CD14-positive monocyte (primary cell): Measurements from ENCODE around the gene TMEM252. TPM values are rescaled to one million over a fixed set of nuclear protein-coding genes. Genes with fewer than 3 reads are reported as not detected.

Experiments used
- DNase-seq, 3 donors: peaks; one replicate each; pipeline ENCODE4 v3.0.0-alpha.2; 2011 to 2022
- H2AFZ ChIP-seq: 2 replicates; pipeline ENCODE4 v1.6.0; 2012; ENCODE audit warnings: mild to moderate bottlenecking, low read depth, low read length, inconsistent platforms; ENCODE audit not compliant: insufficient read depth, poor library complexity, severe bottlenecking
- H3K27ac ChIP-seq, 2 donors: 1 replicate in 1 of 2; 2 replicates in 1 of 2; pipeline ENCODE4 v1.5.1; 2012 to 2013; ENCODE audit warnings: low read length in 2 of 2, control low read depth in 1 of 2, inconsistent platforms in 1 of 2, low read depth in 1 of 2, mild to moderate bottlenecking in 1 of 2
- H3K27me3 ChIP-seq, 2 donors: one replicate each; pipeline versions ENCODE4 v1.6.0 to v1.6.1; 2011 to 2013; ENCODE audit warnings: low read length in 2 of 2; ENCODE audit not compliant: control insufficient read depth in 2 of 2, insufficient read depth in 2 of 2
- H3K36me3 ChIP-seq, 2 donors: replicated peaks in 1 of 2; 1 replicate in 1 of 2; 2 replicates in 1 of 2; pipeline versions ENCODE4 v1.5.1 to v1.6.1; 2012 to 2013; ENCODE audit warnings: low read length in 2 of 2, control low read depth in 1 of 2, inconsistent platforms in 1 of 2, mild to moderate bottlenecking in 1 of 2; ENCODE audit not compliant: insufficient read depth in 2 of 2, control insufficient read depth in 1 of 2
- H3K4me1 ChIP-seq, 2 donors: 1 replicate in 1 of 2; 2 replicates in 1 of 2; pipeline versions ENCODE4 v1.5.1 to v1.6.1; 2012 to 2013; ENCODE audit warnings: low read length in 2 of 2, control low read depth in 1 of 2, inconsistent platforms in 1 of 2, mild to moderate bottlenecking in 1 of 2, moderate library complexity in 1 of 2; ENCODE audit not compliant: insufficient read depth in 2 of 2, control insufficient read depth in 1 of 2
- H3K4me2 ChIP-seq: replicated peaks from 2 replicates; pipeline ENCODE3; 2012; ENCODE audit warnings: low read length, moderate library complexity, mild to moderate bottlenecking; ENCODE audit not compliant: poor library complexity, severe bottlenecking; ENCODE audit errors: extremely low read depth
- H3K4me3 ChIP-seq, 3 experiments: fragments of 200-600 bp in 1 of 3; sonication (generic) in 1 of 3; replicated peaks in 1 of 3; 1 replicate in 2 of 3; 2 replicates in 1 of 3; pipeline ENCODE4 v1.5.1; 2011 to 2013; ENCODE audit warnings: low read length in 3 of 3, mild to moderate bottlenecking in 3 of 3, control low read depth in 2 of 3, low read depth in 2 of 3, inconsistent platforms in 1 of 3, moderate library complexity in 1 of 3
- H3K79me2 ChIP-seq: 2 replicates; pipeline ENCODE4 v1.6.0; 2012; ENCODE audit warnings: mild to moderate bottlenecking, control low read depth, inconsistent platforms, low read length, moderate library complexity; ENCODE audit not compliant: insufficient read depth
- H3K9ac ChIP-seq: 2 replicates; pipeline ENCODE4 v1.6.0; 2017; ENCODE audit warnings: low read length, mild to moderate bottlenecking; ENCODE audit not compliant: insufficient read depth, poor library complexity, severe bottlenecking
- H3K9me3 ChIP-seq, 2 donors: replicated peaks in 1 of 2; 1 replicate in 1 of 2; 2 replicates in 1 of 2; pipeline versions ENCODE4 v1.5.1 to v1.6.1; 2012 to 2013; ENCODE audit warnings: low read length in 2 of 2, control low read depth in 1 of 2; ENCODE audit not compliant: control insufficient read depth in 1 of 2, insufficient read depth in 1 of 2
- H4K20me1 ChIP-seq: 2 replicates; pipeline ENCODE4 v1.6.0; 2012; ENCODE audit warnings: mild to moderate bottlenecking, low read length, control low read depth, moderate library complexity; ENCODE audit not compliant: insufficient read depth
- H3K27ac Mint-ChIP-seq, 7 donors: one replicate each; pipeline ENCODE4 v1.8.0; 2020; ENCODE audit warnings: mild to moderate bottlenecking in 7 of 7, mixed read lengths in 7 of 7, moderate library complexity in 6 of 7, inconsistent platforms in 2 of 7
- H3K27me3 Mint-ChIP-seq, 3 donors: one replicate each; pipeline ENCODE4 v1.8.0; 2021 to 2022; ENCODE audit warnings: low read depth in 3 of 3, mild to moderate bottlenecking in 3 of 3, mixed read lengths in 3 of 3, moderate library complexity in 3 of 3, inconsistent platforms in 1 of 3
- H3K36me3 Mint-ChIP-seq, 2 donors: one replicate each; pipeline ENCODE4 v1.8.0; 2020; ENCODE audit warnings: mixed read lengths in 2 of 2, inconsistent platforms in 1 of 2, mild to moderate bottlenecking in 1 of 2
- H3K4me1 Mint-ChIP-seq: one replicate; pipeline ENCODE4 v1.8.0; 2020; ENCODE audit warnings: mild to moderate bottlenecking, mixed read lengths
- H3K4me3 Mint-ChIP-seq, 2 donors: one replicate each; pipeline ENCODE4 v1.8.0; 2020; ENCODE audit warnings: mild to moderate bottlenecking in 2 of 2, mixed read lengths in 2 of 2, moderate library complexity in 1 of 2
- H3K9me3 Mint-ChIP-seq, 7 donors: one replicate each; pipeline ENCODE4 v1.8.0; 2020 to 2022; ENCODE audit warnings: mixed read lengths in 7 of 7, mild to moderate bottlenecking in 6 of 7, moderate library complexity in 6 of 7, inconsistent platforms in 2 of 7
- CTCF ChIP-seq: fragments of 200-600 bp; IDR thresholded peaks from one replicate; pipeline ENCODE4 v1.8.0; 2022; ENCODE audit warnings: antibody characterized with exemption, mild to moderate bottlenecking
- WGBS: methylation state at CpG from one replicate; pipeline ENCODE4 v1.1.5; 2013; ENCODE audit warnings: missing lambda C conversion rate; ENCODE audit not compliant: insufficient coverage; 5-methylcytosine and 5-hydroxymethylcytosine counted together
- intact Hi-C, 2 donors: fragments of 100-400 bp; cut with micrococcal nuclease; formaldehyde crosslinking; loops; one replicate each; pipeline versions ENCODE4 v1.15.0 to v1.15.1; 2023
- polyA plus RNA-seq, 3 donors: library from polyadenylated mRNA; depleted of rRNA in 1 of 3; unstranded in 2 of 3; stranded (reverse) in 1 of 3; fragments of 300-500 nt in 2 of 3; fragments of >200 nt in 1 of 3; fragmentation: Illumina TruSeq in 2 of 3; gene quantifications; 1 replicate in 2 of 3; 2 replicates in 1 of 3; pipeline ENCODE4 v1.2.3, GENCODE V29; 2012 to 2021

The TMEM252 gene
- polyA plus RNA-seq, 3 donors: not detected

DNA sequence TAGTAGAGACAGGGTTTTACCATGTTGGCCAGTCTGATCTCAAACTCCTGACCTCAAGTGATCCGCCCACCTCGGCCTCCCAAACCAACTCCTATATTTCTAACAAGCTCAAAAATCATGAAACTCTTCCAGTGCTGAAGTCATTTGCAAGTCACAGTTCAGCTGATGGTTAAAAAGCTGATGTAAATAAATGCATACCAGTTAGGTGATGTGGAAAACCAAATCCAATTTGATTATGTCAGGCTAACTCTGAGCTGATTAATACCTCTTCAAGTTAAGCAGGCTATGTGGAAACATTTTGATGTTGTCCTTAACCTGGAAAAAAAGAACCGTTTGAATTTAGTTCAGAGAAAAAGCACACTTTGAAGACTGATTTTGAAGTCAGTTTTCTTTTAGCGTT, 51.0 kb downstream of the TMEM252 start:
- intact Hi-C loops: no loop called here
- no peaks in the 10 kb centered on the region for H3K36me3 Mint-ChIP-seq
- no peak overlapping the region for H3K27ac Mint-ChIP-seq
- H3K27me3 Mint-ChIP-seq: peaks cover 2 to 6% (median 2%) of the 10 kb centered on the region in 3 donors
- Histone ChIP-seq H3K4me2 (no peak overlapping the region), H3K4me3 (no peak overlapping the region), H3K27ac (no peak overlapping the region), H3K9ac (no peak overlapping the region), H3K79me2 (no peaks in the 10 kb centered on the region), H4K20me1 (no peaks in the 10 kb centered on the region), H3K36me3 (no peaks in the 10 kb centered on the region), H3K9me3 (no peaks in the 10 kb centered on the region), H3K4me1 (no peaks in the 10 kb centered on the region), H2AFZ (no peak overlapping the region), H3K27me3 (no peaks in the 10 kb centered on the region)
- H3K4me3 Mint-ChIP-seq: no peak overlapping the region
- DNase-seq: no peak
- no peaks in the 10 kb centered on the region for H3K4me1 Mint-ChIP-seq
- TF ChIP-seq CTCF: no peak
- WGBS: 93% methylated on average over 3 of the region's 4 CpGs
- peaks cover 3 to 15% (median 6%) of the 10 kb centered on the region in 7 donors for H3K9me3 Mint-ChIP-seq

DNA sequence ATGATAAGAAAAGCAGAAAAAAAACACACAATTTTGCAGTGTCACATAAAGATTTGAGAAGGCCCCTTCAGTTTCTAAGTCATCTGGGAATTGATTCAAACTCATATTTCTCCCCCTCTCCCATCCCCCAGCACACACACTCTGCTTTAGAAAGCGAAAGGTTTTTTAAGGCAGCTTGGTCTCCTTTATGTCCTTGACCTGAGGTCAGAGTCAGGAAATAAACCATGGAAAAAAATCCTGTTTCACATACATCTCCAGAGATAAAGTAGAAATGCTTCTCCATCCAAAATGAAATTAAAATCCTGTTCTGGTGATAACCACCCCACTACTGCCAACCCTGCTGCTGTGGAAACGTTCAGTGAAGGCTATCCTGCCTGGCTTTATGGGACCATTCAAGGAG, 52.6 kb downstream of the TMEM252 start:
- no peak overlapping the region for H3K4me2 ChIP-seq
- Mint-ChIP-seq H3K36me3 (no peaks in the 10 kb centered on the region), H3K27ac (peak overlapping the region in 1 of 7 donors; percentile 61), H3K4me3 (no peak overlapping the region), H3K4me1 (no peaks in the 10 kb centered on the region), H3K27me3 (peaks cover 2 to 6% (median 4%) of the 10 kb centered on the region in 3 donors), H3K9me3 (peaks cover 3 to 15% (median 6%) of the 10 kb centered on the region in 7 donors)
- no peaks in the 10 kb centered on the region for H3K36me3 ChIP-seq
- H3K27me3 ChIP-seq: no peaks in the 10 kb centered on the region
- no peaks in the 10 kb centered on the region for H3K4me1 ChIP-seq
- no peak overlapping the region for H3K9ac ChIP-seq
- 94% methylated on average over 2 of the region's 2 CpGs for WGBS
- no peak overlapping the region for H3K27ac ChIP-seq
- H3K79me2 ChIP-seq: no peaks in the 10 kb centered on the region
- intact Hi-C loops: no loop called here
- H3K9me3 ChIP-seq: no peaks in the 10 kb centered on the region
- no peak for TF ChIP-seq CTCF
- H4K20me1 ChIP-seq: no peaks in the 10 kb centered on the region
- no peak for DNase-seq
- no peak overlapping the region for H2AFZ ChIP-seq
- no peak overlapping the region for H3K4me3 ChIP-seq

Other genes starting within 250 kb of the TMEM252 start
- gene FOXD4L3, start 238.0 kb downstream of the TMEM252 start, polyA plus RNA-seq: not detected
- gene PGM5, start 184.3 kb downstream of the TMEM252 start, polyA plus RNA-seq: 1 to 10 TPM in 2 of 3 donors, under 1 TPM in 1; 0.35 to 1.2 (median 1.1) TPM
- gene PIP5K1B, start 164.4 kb upstream of the TMEM252 start, polyA plus RNA-seq: 1 to 10 TPM in 1 of 3 donors, under 1 TPM in 2; 0.18 to 4.1 (median 0.87) TPM